NK-92 treated with Interleukin-12 subunit alpha and Interleukin-12 subunit beta, amount 100 ng/mL, for 24 hours (cell line): ENCODE data around the gene PSMD12.
"Not testable (repeated sequence)": the region's sequence is repeated elsewhere in the genome, so short reads cannot be mapped to it uniquely, and the experiment has no call there.

Experiments used
- DNase-seq: peaks from one replicate; lab custom pipeline; 2025; lab: John Stamatoyannopoulos, UW

PSMD12 gene

DNA sequence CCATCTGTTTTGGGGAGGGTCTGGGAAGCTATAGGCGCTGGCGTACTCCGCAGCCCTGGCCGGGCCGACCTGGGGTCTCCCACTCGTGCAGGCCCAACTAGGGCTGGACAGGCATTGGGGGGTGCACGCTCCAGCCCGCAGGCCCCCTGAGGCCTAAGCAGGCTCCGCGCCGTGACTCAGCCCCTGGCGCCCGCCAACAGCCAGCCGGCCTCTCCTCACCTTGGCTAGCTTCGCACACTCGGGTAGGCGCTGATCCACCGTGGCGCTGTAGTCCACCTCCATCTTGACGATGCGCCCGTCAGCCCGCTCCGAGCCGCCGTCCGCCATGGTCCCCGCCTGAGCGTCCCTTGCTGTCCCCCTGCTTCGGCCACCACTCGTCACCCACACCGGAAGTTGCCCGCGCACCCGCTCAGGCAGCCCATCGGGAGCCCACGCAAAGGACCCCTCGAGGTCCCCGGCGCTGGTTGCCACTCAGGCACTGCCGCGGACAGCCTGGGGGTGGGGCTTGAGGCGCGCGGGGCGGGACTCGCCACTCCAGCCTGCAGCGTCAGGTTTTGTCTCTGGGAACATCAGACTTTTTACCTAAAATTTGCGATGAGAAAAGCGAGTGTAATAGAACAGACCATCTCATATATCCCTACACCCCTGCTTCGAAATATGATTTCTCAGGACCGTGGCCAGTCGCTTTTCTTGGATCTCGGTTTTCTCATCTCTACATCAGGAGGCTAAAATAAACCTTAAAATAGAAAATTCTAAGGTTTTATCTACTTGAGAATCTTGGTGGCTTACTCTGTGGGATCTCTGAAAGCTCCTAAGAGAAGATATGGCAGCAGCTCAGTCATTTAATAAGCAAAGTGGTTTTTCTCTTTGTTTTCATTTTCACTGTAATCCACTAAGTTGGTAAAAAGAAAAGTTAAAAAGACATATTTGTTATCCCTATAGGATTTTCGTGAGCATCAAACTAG, at the start of gene PSMD12:
TSS of gene PSMD12 (minus strand) at position 385 of the 965 bp plus-strand sequence. CDS start at position 327, 58 bp downstream.
- DNase-seq: peak; percentile 90

DNA sequence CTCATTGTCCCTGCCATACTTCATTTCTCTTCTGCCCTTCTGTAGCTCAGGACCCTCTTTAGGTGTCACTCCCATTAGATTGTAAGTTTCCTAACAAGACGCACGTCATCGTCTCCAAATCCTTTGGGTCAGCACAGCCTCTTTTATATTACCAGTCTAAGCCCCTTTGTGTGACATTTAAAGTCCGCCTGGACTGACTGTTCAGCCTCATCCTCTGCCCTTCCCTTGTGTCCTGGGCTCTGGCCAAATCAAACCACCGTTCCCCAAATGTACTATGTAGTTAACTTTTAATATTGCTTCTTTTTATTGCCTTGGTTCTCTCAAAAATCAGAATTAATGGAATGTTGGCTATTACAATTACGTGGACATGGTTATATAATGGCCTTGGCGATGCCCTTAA, 48.9 kb upstream of the PSMD12 start:
- DNase-seq: no peak

DNA sequence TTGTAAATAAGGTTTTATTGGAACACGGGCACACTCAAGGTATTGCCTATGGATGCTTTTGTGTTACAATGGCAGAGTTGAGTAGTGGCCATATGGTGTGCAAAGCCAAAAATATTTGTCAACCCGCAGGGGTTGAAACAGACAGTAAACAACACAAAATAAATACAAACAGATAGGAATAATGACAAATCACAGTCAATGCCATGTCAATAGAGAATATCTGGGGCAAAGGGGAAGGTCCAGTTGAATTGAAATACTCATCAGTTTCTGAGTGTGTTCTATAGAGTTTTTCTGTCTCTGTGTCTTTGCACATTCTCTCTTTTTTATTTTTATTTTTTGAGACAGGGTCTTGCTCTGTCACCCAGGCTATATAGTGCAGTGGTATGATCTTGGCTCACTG, 48.2 kb upstream of the PSMD12 start:
- no peak for DNase-seq

DNA sequence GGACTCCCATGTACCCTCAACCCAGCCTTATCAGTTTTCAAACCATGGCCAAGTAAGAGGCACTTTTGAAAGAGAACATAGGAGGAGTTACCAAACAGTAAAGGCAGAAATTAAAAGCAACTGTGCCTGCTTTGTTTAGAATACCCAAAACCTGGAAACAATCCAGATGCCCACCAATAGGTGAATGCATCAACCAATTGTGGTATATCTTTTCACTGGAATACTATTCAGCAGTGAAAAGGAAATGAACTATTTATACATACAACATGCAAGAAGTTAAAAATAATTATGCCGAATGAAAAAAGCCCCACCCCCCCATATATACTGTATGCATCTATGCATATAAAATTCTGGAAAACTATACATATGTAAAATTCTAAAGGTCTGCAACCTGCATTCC, 47.8 kb upstream of the PSMD12 start:
- no peak for DNase-seq

DNA sequence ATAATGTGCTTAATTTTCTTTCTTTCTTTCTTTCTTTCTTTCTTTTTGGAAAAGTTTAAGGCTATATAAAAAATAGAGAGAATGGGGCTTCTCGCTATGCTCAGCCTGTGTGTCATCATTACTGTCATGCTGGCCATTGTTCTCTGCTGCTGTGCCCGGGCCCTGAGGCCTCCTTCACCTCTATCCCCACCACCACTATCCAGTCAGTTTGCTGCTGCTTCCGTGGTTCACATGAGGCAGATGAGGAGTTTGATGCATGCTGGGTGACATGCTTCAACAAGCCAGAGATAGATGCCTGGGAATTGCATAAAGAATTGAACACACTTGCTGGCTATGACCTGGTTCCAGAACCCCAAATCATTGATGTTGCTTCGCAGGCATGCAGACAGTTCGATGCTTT, 47.0 kb upstream of the PSMD12 start:
- DNase-seq: no peak

DNA sequence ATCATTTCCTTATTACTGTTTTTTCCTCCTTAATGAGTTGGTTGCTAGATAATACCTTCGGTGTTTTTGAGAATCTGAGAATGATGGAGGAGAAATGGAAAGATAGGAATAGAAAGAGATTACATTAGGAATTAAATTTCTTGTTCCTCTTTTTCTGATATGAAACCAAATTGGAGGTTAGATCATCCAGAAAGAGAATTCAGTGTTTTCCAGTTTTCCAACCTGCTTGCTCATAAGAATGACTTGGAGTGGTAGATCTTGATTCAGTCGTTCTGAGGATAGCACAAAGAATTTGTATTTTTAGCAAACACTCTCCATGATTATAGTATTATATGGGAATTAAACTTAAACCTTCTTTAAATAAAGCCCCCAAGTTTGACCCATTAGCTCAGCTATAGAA, 46.6 kb upstream of the PSMD12 start:
- no peak for DNase-seq

DNA sequence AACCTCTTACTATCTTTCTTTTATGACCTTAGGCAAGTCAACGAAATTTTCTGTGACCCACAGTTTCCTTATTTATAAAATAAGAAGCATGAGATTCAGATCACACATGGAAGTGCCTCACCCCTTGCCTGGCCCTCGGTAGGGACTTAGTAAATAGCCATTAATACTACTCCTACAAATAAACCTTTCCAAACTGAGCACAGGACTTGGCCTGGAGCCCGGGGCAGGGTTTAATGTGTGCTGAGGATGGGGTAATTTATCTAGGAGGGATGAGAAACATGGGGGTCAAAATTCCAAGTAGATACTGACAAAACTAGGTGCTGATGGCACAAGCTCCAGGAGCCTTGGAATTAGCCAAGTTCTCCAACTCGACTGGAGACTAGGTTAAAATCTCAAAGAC, 45.7 kb upstream of the PSMD12 start:
- no peak for DNase-seq

DNA sequence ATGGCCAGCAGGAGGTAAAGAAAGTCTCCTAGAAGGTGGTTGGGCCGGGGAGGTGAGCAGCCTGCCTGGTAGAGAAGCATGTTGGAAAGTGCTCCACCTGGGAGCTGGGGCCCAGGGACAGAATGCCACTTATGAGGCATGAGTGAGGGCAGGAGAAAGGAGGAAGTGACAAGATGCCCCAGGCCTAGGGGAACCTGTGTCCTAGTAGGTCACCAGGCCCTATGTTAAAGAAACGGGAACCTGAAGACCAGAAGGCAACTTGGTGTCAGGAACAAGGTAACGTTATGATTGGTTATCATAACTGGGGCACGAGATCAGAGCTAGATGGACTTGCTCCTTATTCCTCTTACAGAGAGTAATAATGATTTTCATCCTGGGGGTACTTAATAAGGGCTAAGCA, 45.0 kb upstream of the PSMD12 start:
- no peak for DNase-seq

DNA sequence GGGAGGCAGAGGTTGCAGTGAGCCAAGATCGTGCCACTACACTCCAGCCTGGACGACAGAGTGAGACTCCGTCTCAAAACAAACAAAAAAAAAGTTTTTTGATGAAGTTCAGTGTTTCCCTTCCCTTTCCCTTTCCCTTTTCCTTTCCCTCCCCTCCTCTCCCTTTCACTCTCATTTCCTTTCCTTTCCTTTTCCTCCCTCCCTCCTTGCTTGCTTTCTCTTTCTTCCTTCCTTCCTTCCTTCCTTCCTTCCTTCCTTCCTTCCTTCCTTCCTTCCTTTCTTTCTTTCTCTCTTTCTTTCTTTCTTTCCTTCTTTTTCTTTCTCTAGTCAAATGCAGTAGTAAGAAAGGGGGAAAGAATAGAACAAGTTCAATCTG, 42.1 kb upstream of the PSMD12 start:
- DNase-seq: not testable (repeated sequence)

DNA sequence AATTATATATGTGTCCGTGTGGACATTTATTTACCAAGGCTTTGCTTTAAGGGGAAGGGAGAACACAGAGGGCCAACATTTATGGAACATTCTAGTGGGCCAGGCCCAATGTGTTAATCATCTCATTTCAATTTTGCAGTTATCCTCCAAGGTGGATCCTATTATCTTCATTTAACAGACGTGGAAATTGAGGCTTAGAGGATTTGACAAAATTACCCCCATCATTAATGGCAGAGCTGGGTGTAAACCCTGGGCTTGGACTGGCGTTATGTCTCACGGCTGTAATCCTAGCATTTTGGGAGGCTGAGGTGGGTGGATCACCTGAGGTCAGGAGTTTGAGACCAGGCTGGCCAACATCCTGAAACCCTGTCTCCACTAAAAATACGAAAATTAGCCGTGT, 37.1 kb upstream of the PSMD12 start:
- no peak for DNase-seq

DNA sequence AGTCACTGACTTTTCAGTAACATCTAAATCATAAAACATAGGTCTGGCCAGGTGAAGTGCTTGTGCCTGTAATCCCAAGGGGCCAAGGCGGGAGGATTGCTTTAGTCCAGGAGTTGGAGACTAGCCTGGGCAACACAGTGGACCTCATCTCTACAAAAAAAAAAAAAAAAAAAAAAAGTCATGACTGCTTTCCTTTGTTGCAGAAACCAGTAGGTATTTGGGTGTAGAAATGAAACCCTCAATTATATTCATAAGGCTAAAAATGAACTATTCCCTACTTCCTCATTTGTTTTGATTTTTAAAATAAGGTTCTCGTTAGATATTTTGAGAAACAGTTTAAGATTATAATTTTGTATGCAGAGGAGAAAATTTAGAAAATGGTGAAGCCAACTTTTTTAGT, 36.7 kb upstream of the PSMD12 start:
- DNase-seq: no peak

DNA sequence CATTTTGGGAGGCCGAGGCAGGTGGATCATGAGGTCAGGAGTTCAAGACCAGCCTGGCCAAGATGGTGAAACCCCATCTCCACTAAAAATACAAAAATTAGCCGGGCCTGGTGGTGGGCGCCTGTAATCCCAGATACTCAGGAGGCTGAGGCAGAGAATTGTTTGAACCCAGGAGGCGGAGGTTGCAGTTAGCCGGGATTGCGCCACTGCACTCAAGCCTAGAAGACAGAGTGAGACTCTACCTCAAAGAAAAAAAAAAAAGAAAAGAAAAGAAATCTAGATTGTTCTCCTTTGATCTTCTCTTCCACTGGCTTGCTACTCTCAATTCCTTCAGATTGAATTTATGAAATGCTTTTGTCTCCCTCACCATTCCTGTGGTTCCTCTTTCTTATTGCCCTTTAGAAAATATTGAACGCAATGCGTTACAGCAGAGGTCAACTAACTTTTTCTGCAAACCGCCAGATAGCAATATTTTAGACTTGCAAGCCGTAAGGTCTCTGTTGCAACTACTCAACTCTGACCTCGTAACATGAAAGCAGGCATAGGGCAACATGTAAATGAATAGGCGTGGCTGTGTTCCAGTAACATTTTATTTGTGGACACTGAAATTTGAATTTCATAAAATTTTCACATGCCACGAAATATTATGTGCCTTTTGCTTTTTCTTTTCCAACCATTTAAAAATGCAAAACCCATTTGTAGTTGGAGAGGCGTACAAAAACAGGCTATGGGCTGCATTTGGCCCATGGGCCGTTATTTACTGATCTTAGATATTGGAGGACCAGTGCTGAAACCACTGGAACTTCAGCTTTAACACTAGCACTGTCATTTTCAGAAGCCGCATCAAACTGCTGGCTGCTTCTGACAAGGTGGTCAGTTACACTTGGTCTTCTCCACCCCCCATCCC, 35.5 kb upstream of the PSMD12 start:
- peak; percentile 61 for DNase-seq

DNA sequence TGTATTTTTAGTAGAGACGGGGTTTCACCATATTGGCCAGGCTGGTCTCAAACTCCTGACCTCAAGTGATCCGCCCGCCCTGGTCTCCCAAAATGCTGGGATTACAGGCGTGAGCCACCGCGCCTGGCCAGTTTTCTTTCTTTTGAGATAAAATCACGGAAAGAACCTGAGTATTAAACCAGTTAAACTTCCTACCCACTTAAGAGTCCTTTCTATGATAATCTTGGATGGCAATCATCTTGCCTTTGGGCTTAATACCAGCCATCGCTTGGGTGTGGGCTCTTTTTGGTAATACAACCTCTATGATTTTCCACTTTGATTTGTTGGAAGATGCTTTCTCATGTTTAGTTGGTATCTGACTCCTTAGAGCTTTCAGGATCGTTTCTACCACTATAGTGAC, 34.7 kb upstream of the PSMD12 start:
- DNase-seq: no peak

DNA sequence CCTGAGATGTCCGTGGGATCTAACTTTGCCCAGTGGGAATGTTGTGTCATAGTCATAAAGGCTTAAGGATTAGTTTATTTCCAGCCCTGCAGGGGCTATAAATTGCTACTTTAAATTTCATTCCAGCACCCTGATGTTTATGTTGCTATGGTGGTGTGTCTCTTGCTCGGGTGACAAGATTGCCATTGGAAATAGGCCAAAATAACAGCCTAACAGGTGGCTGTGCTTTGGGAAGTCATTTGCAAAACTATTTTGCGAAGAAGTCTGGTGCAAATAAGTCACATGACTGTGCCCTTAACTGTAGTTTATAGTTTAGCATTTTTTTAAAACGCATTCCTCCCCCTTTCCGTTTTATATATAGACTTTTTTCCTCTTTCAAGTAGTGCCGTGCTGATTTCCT, 33.8 kb upstream of the PSMD12 start:
- no peak for DNase-seq

DNA sequence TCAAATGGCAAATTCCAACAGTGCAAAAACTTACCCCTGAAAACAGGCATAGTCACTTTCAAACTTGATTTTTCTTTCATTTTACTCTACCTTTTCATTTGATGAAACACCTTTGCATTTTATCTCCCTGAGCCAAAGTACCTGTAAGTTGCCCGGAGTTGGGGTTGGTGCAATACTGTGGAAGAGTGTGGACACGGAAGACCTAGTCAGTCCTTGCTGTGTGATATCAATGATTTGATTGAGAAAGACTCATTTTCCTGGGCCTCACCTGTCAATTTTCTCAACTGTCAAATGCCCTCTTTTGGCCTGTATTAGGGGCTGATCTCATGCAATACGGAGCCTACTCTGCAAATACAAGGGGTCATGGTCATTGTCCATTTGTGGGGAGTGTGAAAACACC, 33.3 kb upstream of the PSMD12 start:
- DNase-seq: no peak

DNA sequence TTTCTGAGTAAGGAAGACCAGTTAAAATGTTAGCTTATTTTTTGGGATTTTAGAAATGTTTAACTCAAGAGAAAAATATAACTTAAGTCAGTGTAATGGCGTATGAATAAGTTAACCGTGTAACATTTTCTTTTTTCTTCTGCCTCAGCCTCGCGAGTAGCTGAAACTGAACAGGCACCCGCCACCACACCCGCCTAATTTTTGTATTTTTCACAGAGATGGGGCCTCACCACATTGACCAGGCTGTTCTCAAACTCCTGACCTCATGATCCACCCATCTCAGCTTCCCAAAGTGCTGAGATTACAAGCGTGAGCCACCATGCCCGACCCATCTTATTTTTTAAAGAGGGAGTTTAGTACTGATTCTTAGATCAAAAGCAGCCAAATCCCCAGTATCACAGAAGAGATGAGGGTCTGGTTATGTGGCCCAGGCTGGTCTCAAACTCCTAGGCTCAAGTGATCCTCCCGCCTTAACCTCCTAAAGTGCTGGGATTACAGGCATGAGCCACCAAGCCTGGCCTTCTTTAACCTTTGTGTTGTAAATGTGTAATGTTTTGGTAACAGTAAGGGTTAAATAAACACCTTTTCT, 27.5 kb upstream of the PSMD12 start:
- no peak for DNase-seq

DNA sequence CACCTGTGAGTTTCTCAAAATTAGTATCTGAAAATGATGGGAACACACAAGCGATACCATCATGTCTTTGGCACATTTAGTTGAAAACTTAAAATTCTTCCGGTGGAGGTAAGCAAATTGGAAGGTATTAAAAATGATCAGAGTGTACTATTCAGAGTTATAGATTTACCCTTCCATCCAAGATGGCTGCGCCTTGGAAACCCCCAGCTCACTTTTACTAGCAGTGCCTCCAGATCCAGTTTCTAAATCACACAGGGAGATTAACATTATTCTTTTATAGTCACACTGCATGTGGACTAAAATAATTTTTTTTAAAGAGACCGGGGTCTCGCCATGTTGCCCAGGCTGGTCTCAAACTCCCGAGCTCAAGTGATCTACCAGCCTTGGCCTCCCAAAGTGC, 25.7 kb upstream of the PSMD12 start:
- no peak for DNase-seq

DNA sequence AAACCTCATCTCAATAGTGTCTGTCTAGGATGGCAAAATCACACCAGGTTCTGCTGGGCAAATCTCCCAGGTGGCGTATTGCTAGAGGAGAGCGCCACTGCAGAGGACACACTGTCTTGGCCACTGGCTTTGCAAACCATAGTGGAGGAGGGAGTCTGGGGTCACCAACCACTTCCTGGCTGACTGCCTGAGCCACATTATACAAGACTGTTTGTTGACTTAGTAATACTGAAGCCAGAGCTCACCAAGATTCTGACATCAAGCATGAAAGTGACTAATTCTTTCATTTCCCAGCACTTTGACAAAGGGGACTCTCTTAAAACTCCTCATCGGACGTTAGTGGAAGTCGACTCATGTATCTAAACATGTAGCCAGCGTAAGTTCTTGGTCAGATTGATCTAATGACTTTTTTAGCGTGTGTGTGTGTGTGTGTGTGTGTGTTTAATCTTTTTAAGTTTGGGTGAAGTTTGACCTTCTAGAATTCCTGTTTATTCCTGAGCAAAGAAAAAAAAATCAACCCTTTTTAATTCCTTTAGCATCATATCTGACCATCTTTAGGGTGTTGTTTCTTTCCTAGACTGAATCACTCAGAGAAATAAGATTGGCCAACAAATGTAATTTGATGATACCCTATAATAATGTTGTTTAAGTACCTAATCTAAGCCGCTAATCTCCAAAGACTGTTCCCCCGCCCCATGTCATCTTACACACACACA, 24.4 kb upstream of the PSMD12 start:
- peak; percentile 77 for DNase-seq

DNA sequence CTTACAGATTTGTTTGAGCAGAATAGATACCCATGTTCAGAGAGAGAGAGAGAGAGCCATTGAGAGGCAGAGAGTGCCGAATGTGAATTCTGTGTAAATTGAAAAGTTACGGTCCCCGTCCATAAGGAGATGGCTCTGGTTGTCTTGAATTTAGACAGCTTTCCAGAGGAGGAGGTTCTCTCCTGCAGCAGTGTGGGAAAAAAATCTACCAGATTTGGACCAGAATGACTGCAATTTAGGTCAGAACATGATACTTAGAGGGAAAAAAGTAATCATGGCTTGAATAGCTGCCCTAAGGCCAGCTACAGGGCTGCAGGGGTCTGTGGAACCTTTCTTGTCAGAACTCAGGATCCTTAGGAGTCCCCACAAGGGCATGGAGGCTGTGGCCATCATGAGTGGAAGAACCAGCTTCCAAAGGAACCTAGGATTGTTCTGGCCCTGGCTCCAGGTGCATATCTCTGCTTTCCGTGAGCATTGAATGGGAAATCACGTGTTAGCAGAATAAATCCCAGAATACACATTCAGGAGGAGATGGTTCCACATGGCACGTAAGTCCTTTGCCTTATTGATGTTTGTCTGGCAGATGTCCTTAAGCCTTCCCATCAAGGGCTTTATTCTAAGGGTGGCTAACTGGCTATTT, 23.7 kb upstream of the PSMD12 start:
- DNase-seq: no peak

DNA sequence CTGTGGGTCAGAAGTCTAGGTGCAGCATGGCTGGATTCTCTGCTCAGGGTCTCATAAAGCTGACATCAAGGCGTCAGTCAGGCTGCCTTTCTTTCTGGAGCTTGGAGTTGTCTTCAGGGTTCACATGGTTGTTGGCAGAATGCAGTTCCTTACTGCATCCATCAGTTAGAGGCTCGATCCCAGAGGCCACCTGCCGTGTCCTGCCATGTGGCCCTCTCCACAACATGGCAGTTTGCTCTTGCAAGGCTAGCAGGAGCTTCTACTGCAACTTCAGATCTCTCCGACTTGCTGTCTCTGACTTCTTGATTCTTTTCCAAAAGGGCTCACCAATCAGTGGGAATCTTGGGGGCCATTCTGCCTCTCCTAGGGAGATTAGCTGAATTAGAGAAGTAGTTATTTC, 22.6 kb upstream of the PSMD12 start:
- no peak for DNase-seq

DNA sequence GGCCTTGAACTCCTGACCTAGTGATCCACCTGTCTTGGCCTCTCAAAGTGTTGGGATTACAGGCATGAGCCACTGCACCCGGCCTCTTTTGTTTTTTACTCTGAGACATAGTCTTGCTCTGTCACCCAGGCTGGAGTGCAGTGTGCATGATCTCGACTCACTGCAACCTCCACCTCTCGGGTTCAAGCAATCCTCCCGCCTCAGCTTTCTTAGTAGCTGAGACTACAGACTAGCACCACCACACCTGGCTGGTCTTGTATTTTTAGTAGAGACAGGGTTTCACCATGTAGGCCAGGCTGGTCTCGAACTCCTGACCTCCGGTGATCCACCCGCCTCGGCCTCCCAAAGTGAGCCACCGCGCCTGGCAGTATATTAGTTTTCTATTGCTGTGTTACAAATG, 22.2 kb upstream of the PSMD12 start:
- not testable (repeated sequence) for DNase-seq
